ENCODE results near the gene DCD.

DNA sequence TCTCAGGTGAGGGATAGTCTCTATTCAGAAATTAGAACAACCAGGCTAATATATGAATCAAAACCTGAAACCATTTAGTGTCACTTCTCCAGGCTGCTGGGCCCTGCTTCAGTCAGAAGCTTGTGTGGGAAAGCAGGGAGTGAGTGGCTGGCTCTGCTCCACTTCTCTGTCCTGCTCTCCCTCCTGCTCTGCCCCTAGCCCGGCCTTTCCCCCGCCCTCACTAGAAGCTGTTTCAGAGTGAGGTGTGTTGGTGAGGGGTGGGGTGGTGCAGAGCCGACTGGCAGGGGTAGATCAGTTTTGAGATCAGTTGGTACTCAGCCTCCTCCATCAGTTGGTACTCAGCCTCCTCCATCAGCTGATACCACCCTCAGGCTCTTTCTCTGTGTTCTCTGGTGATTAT is 52.7 kb downstream of the DCD start:
- TF ChIP-seq EZH2 (IDR thresholded peaks at IDR 0.05), result no peak
- no peak for TF ChIP-seq POLR2AphosphoS5 (IDR thresholded peaks at IDR 0.05; ENCODE audit: borderline replicate concordance, low read depth, low read length)
- no peak for TF ChIP-seq FOXP2 (optimal IDR thresholded peaks at IDR 0.05; ENCODE audit: control extremely low read depth, extremely low read length, insufficient read depth)
